IMR-90 (cell line): ENCODE measurements around the gene MAGOH. TPM values are rescaled to one million over a fixed set of nuclear protein-coding genes. Genes with fewer than 3 reads are reported as not detected.
A peak's percentile ranks its signal among the peaks of the same experiment; 100 is the strongest.

ENCODE experiments used
- ATAC-seq: fragments of 200-7000 bp; cut with Tn5 transposase; 2 replicates; pipeline ENCODE4 v1.9.1; 2020; ENCODE audit warnings: low read depth, mild to moderate bottlenecking, moderate library complexity
- BruUV-seq: library from RNA; stranded (reverse); fragments of 400-500 nt; replicated peaks from 2 replicates; lab custom pipeline; 2021; lab: Mats Ljungman, UMichigan
- CTCF ChIA-PET: fragments of 300-600 bp; formaldehyde crosslinking; extraction: SDS; loops from one replicate; lab custom pipeline; 2021; ENCODE audit warnings: antibody characterized with exemption; lab: Yijun Ruan, JAX
- POLR2A ChIA-PET: fragments of 300-600 bp; sonication (Branson Sonifier 250); formaldehyde crosslinking; loops from one replicate; lab custom pipeline; 2022; ENCODE audit warnings: antibody characterized with exemption; ENCODE audit not compliant: unreplicated experiment; lab: Charles Lee
- DNase-seq: peaks from one replicate; pipeline ENCODE4 v3.0.0; 2013
- H2AFZ ChIP-seq: replicated peaks from 2 replicates; pipeline ENCODE3; 2013; ENCODE audit warnings: low read length, mild to moderate bottlenecking; ENCODE audit not compliant: poor library complexity
- H2AK5ac ChIP-seq: 2 replicates; pipeline ENCODE4 v1.6.1; 2013; ENCODE audit warnings: low read depth, low read length, inconsistent platforms
- H2AK9ac ChIP-seq: replicated peaks from 2 replicates; pipeline ENCODE3; 2013; ENCODE audit warnings: mild to moderate bottlenecking, low read depth, low read length, moderate library complexity; ENCODE audit not compliant: poor library complexity
- H2BK120ac ChIP-seq: 2 replicates; pipeline ENCODE4 v1.6.1; 2013; ENCODE audit warnings: low read depth, low read length, inconsistent platforms
- H2BK15ac ChIP-seq: 3 replicates; pipeline ENCODE4 v1.6.1; 2013; ENCODE audit warnings: low read depth, low read length, inconsistent platforms
- H2BK20ac ChIP-seq: 2 replicates; pipeline ENCODE4 v1.6.1; 2013; ENCODE audit warnings: low read depth, mild to moderate bottlenecking, inconsistent platforms, low read length, moderate library complexity
- H2BK5ac ChIP-seq: 2 replicates; pipeline ENCODE4 v1.6.1; 2013; ENCODE audit warnings: mild to moderate bottlenecking, low read depth, low read length, inconsistent platforms; ENCODE audit not compliant: poor library complexity, severe bottlenecking
- H3K14ac ChIP-seq: replicated peaks from 2 replicates; pipeline ENCODE4 v1.6.1; 2013; ENCODE audit warnings: low read depth, low read length, inconsistent platforms
- H3K18ac ChIP-seq: 2 replicates; pipeline ENCODE4 v1.6.1; 2013; ENCODE audit warnings: low read depth, low read length, control low read depth
- H3K23ac ChIP-seq: 2 replicates; pipeline ENCODE4 v1.6.1; 2013; ENCODE audit warnings: low read depth, low read length, inconsistent platforms
- H3K27ac ChIP-seq: 2 replicates; pipeline ENCODE4 v1.5.1; 2013; ENCODE audit warnings: mild to moderate bottlenecking, control low read depth, low read length; ENCODE audit not compliant: insufficient read depth
- H3K27me3 ChIP-seq: 2 replicates; pipeline ENCODE4 v1.6.1; 2013; ENCODE audit warnings: low read length; ENCODE audit not compliant: control insufficient read depth, insufficient read depth
- H3K36me3 ChIP-seq: 2 replicates; pipeline ENCODE4 v1.6.1; 2013; ENCODE audit warnings: low read length, mixed read lengths; ENCODE audit not compliant: control insufficient read depth, insufficient read depth
- H3K4ac ChIP-seq: 2 replicates; pipeline ENCODE4 v1.6.1; 2013; ENCODE audit warnings: low read depth, low read length, inconsistent platforms
- H3K4me1 ChIP-seq: 2 replicates; pipeline ENCODE4 v1.6.1; 2013; ENCODE audit warnings: low read length, mixed read lengths; ENCODE audit not compliant: control insufficient read depth, insufficient read depth
- H3K4me2 ChIP-seq: 2 replicates; pipeline ENCODE4 v1.6.1; 2013; ENCODE audit warnings: low read depth, mild to moderate bottlenecking, control low read depth, low read length, moderate library complexity
- H3K4me3 ChIP-seq: 2 replicates; pipeline ENCODE4 v1.5.1; 2013; ENCODE audit warnings: low read depth, mild to moderate bottlenecking, control low read depth, low read length, moderate library complexity; ENCODE audit not compliant: insufficient read depth
- H3K56ac ChIP-seq: 2 replicates; pipeline ENCODE4 v1.6.1; 2013; ENCODE audit warnings: low read length, inconsistent platforms; ENCODE audit not compliant: insufficient read depth; ENCODE audit errors: extremely low read depth
- H3K79me1 ChIP-seq, 2 experiments: 2 replicates each; pipeline ENCODE4 v1.6.1; 2013; ENCODE audit warnings: low read length in 2 of 2, inconsistent platforms in 1 of 2, low read depth in 1 of 2
- H3K9ac ChIP-seq: 2 replicates; pipeline ENCODE4 v1.6.1; 2013; ENCODE audit warnings: low read depth, low read length, control low read depth
- H3K9me1 ChIP-seq: 2 replicates; pipeline ENCODE4 v1.6.1; 2013; ENCODE audit warnings: low read length, inconsistent platforms; ENCODE audit not compliant: insufficient read depth
- H3K9me3 ChIP-seq: 2 replicates; pipeline ENCODE4 v1.6.1; 2013; ENCODE audit warnings: low read length; ENCODE audit not compliant: control insufficient read depth, insufficient read depth
- H4K20me1 ChIP-seq: 2 replicates; pipeline ENCODE4 v1.6.1; 2013; ENCODE audit warnings: low read length, inconsistent platforms; ENCODE audit not compliant: insufficient read depth
- H4K5ac ChIP-seq: 2 replicates; pipeline ENCODE4 v1.6.1; 2013; ENCODE audit warnings: mild to moderate bottlenecking, low read depth, low read length, control low read depth
- H4K8ac ChIP-seq, 2 experiments: 2 replicates each; pipeline ENCODE4 v1.6.1; 2013; ENCODE audit warnings: low read depth in 2 of 2, low read length in 2 of 2, control low read depth in 1 of 2, inconsistent platforms in 1 of 2
- H4K91ac ChIP-seq: 2 replicates; pipeline ENCODE4 v1.6.1; 2013; ENCODE audit warnings: low read depth, low read length, inconsistent platforms; ENCODE audit not compliant: insufficient read depth
- CTCF ChIP-seq: conservative IDR thresholded peaks from 2 replicates; pipeline ENCODE4 v1.5.1; 2012; ENCODE audit warnings: mild to moderate bottlenecking, low read depth, low read length, improper control_type of control experiment
- ELK1 ChIP-seq: fragments of 150-350 bp; IDR thresholded peaks from 2 replicates; pipeline ENCODE4 v1.6.1; 2016; ENCODE audit warnings: low read depth, mild to moderate bottlenecking, low read length, moderate library complexity, borderline replicate concordance
- FOS ChIP-seq: fragments of 150-350 bp; IDR thresholded peaks from 2 replicates; pipeline ENCODE4 v1.6.1; 2016; ENCODE audit warnings: low read depth, low read length
- RAD21 ChIP-seq: IDR thresholded peaks from 2 replicates; pipeline ENCODE4 v1.6.1; 2012; ENCODE audit warnings: low read length, improper control_type of control experiment
- SMC3 ChIP-seq: fragments of 150-350 bp; IDR thresholded peaks from 2 replicates; pipeline ENCODE4 v1.6.1; 2016; ENCODE audit warnings: low read depth, mild to moderate bottlenecking, antibody characterized with exemption, low read length, moderate library complexity
- dilution Hi-C: fragments of 300-500 bp; cut with HindIII; formaldehyde crosslinking; loops from one replicate; pipeline ENCODE4 v1.14.3; 2018; ENCODE audit warnings: low sequenced_read_pairs; ENCODE audit not compliant: unreplicated experiment
- in situ Hi-C: fragments of 300-500 bp; cut with MboI; formaldehyde crosslinking; loops from 3 replicates; pipeline ENCODE4 v1.14.3; 2019; ENCODE audit warnings: low sequenced_read_pairs, inconsistent platforms, mixed read lengths
- intact Hi-C: fragments of 100-400 bp; cut with micrococcal nuclease; formaldehyde crosslinking; loops from 2 replicates; pipeline ENCODE4 v1.10.0; 2022
- polyA plus RNA-seq, 3 experiments: library from polyadenylated mRNA; depleted of rRNA; stranded (reverse); fragments of >200 nt; gene quantifications; 2 replicates each; pipeline ENCODE4 v1.2.3, GENCODE V29; 2012; ENCODE audit warnings: low replicate concordance in 1 of 3
- total RNA-seq: library from RNA; depleted of rRNA; stranded (reverse); fragments of >200 nt; gene quantifications from 2 replicates; pipeline ENCODE4 v1.2.3, GENCODE V29; 2012

Gene MAGOH
- total and polyA plus RNA-seq, 2 of the 4 experiments (the other 2 are of a cell fraction) = 3.8 to 26.3 TPM

- no peak overlapping the region for H4K8ac ChIP-seq
- no peaks in the 10 kb centered on the region for H3K9me3 ChIP-seq
- no peak overlapping the region for H3K9ac ChIP-seq
- no peak overlapping the region for H3K18ac ChIP-seq
- H2BK120ac ChIP-seq = no peak overlapping the region
- BruUV-seq = no TSS peak
- H3K56ac ChIP-seq = no peak overlapping the region
- no peak for ATAC-seq
- no peak overlapping the region for H2AK9ac ChIP-seq
- no peak overlapping the region for H3K4me3 ChIP-seq
- H4K91ac ChIP-seq = no peak overlapping the region
- no peak for DNase-seq
- no peak overlapping the region for H2AK5ac ChIP-seq
- TF ChIP-seq FOS (no peak), SMC3 (0 out of 2 replicates have a peak, but pooled peaks have one; percentile 11), CTCF (peak; percentile 22; the same call in 1 of the 2 replicates), ELK1 (no peak), RAD21 (0 out of 2 replicates have a peak, but pooled peaks have one; percentile 21)
- H3K27ac ChIP-seq = no peak overlapping the region
- peaks cover 14% of the 10 kb centered on the region for H3K36me3 ChIP-seq
- peaks cover 21% of the 10 kb centered on the region; the same call in 1 of the 2 replicates for H3K9me1 ChIP-seq
- H4K20me1 ChIP-seq = no peaks in the 10 kb centered on the region
- no peaks in the 10 kb centered on the region for H3K27me3 ChIP-seq
- no peak overlapping the region for H2AFZ ChIP-seq
- in situ Hi-C loops (no loop called here), intact Hi-C loops (no loop called here), dilution Hi-C loops (no loop called here)
- ChIA-PET CTCF (no interaction called here), POLR2A (no interaction called here)
- no peak overlapping the region for H2BK15ac ChIP-seq
- H3K4me2 ChIP-seq = no peak overlapping the region
- H3K14ac ChIP-seq = no peak overlapping the region
- no peak overlapping the region for H2BK20ac ChIP-seq
- H4K5ac ChIP-seq = no peak overlapping the region
- no peaks in the 10 kb centered on the region for H3K4me1 ChIP-seq
- no peak overlapping the region for H2BK5ac ChIP-seq
- no peak overlapping the region for H3K4ac ChIP-seq
- no peaks in the 10 kb centered on the region for H3K79me1 ChIP-seq
- no peak overlapping the region for H3K23ac ChIP-seq
Measured at GRCh38 chr1:53266038-53266437, 27.7 kb upstream of the MAGOH start.
